Measurements from ENCODE around the gene VEGFC. TPM values are rescaled to one million over a fixed set of nuclear protein-coding genes. Genes with fewer than 3 reads are reported as not detected.

VEGFC gene
- total RNA-seq, 2 donors from 2014 or later = 5.1 to 20.4 TPM

GRCh38 chr4:176752191-176752749 is 40.5 kb downstream of the VEGFC start:
- no peak for TF ChIP-seq CTCF (IDR thresholded peaks at IDR 0.05)
- DNase-seq (ENCODE audit: low spot score) (no peak), ATAC-seq (ENCODE audit: insufficient number of reproducible peaks, low FRiP score, low read depth) (no peak)
- Histone ChIP-seq H3K36me3 (no peaks in the 10 kb centered on the region), H3K27ac (no peak overlapping the region), H3K9me3 (no peaks in the 10 kb centered on the region), H3K4me1 (ENCODE audit: control insufficient read depth in 1 of 2, low read depth in 2 of 2) (no peaks in the 10 kb centered on the region), H3K4me3 (no peak overlapping the region), H3K27me3 (replicated peaks; ENCODE audit: insufficient read depth) (no peaks in the 10 kb centered on the region)

- ATAC-seq (ENCODE audit: insufficient number of reproducible peaks, low FRiP score, low read depth) = no peak
- no peak for DNase-seq (ENCODE audit: low spot score)
- Histone ChIP-seq H3K4me1 (ENCODE audit: control insufficient read depth in 1 of 2, low read depth in 2 of 2) (no peaks in the 10 kb centered on the region), H3K36me3 (no peaks in the 10 kb centered on the region), H3K27me3 (replicated peaks; ENCODE audit: insufficient read depth) (no peaks in the 10 kb centered on the region), H3K27ac (no peak overlapping the region), H3K9me3 (no peaks in the 10 kb centered on the region), H3K4me3 (no peak overlapping the region)
- TF ChIP-seq CTCF (IDR thresholded peaks at IDR 0.05) = no peak
These were observed 41.7 kb downstream of the VEGFC start for GRCh38 chr4:176751061-176751460.

- no peak for DNase-seq (ENCODE audit: low spot score)
- Histone ChIP-seq H3K4me1 (ENCODE audit: control insufficient read depth in 1 of 2, low read depth in 2 of 2) (no peaks in the 10 kb centered on the region), H3K4me3 (no peak overlapping the region), H3K36me3 (no peaks in the 10 kb centered on the region), H3K9me3 (no peaks in the 10 kb centered on the region), H3K27me3 (replicated peaks; ENCODE audit: insufficient read depth) (no peaks in the 10 kb centered on the region), H3K27ac (no peak overlapping the region)
- no peak for ATAC-seq (ENCODE audit: insufficient number of reproducible peaks, low FRiP score, low read depth)
- TF ChIP-seq CTCF (IDR thresholded peaks at IDR 0.05) = no peak
These were observed 45.9 kb downstream of the VEGFC start for GRCh38 chr4:176746846-176747245.

GRCh38 chr4:176745902-176746301 is 46.8 kb downstream of the VEGFC start:
- no peaks in the 10 kb centered on the region for H3K36me3 ChIP-seq
- no peak for ATAC-seq (ENCODE audit: insufficient number of reproducible peaks, low FRiP score, low read depth)

GRCh38 chr4:176744091-176744490 is 48.6 kb downstream of the VEGFC start:
- DNase-seq (ENCODE audit: low spot score) (no peak), ATAC-seq (ENCODE audit: insufficient number of reproducible peaks, low FRiP score, low read depth) (no peak)
- Histone ChIP-seq H3K27me3 (replicated peaks; ENCODE audit: insufficient read depth) (no peaks in the 10 kb centered on the region), H3K9me3 (no peaks in the 10 kb centered on the region), H3K36me3 (no peaks in the 10 kb centered on the region), H3K27ac (no peak overlapping the region), H3K4me1 (ENCODE audit: control insufficient read depth in 1 of 2, low read depth in 2 of 2) (no peaks in the 10 kb centered on the region), H3K4me3 (no peak overlapping the region)
- TF ChIP-seq CTCF (IDR thresholded peaks at IDR 0.05) = no peak

More at GRCh38 chr4:176745902-176746301, 46.8 kb downstream of the VEGFC start:
- no peak for TF ChIP-seq CTCF (IDR thresholded peaks at IDR 0.05)
- no peak overlapping the region for H3K27ac ChIP-seq
- no peaks in the 10 kb centered on the region for H3K4me1 ChIP-seq (ENCODE audit: control insufficient read depth in 1 of 2, low read depth in 2 of 2)
- no peaks in the 10 kb centered on the region for H3K9me3 ChIP-seq
- DNase-seq (ENCODE audit: low spot score) = no peak
- H3K4me3 ChIP-seq = no peak overlapping the region
- no peaks in the 10 kb centered on the region for H3K27me3 ChIP-seq (replicated peaks; ENCODE audit: insufficient read depth)
